Stomach (tissue), 4 donors: ENCODE results near the gene FGFR2.

Experiments
- CTCF ChIP-seq, 7 experiments: fragments of 450-650 bp in 4 of 7; fragments of 200-600 bp in 3 of 7; sonication (generic) in 3 of 7; IDR thresholded peaks; one replicate each; pipeline ENCODE4 v1.5.1; 2016 to 2019; ENCODE audit warnings: antibody characterized with exemption in 7 of 7, control low read depth in 2 of 7, mild to moderate bottlenecking in 1 of 7
- EP300 ChIP-seq: sonication (generic); formaldehyde crosslinking; IDR thresholded peaks from one replicate; pipeline ENCODE4 v1.6.1; 2017; ENCODE audit warnings: antibody characterized with exemption
- POLR2A ChIP-seq, 4 donors: fragments of 450-650 bp; IDR thresholded peaks; one replicate each; pipeline ENCODE4 v1.6.1; 2016; ENCODE audit warnings: antibody characterized with exemption in 4 of 4, control low read depth in 2 of 4, mild to moderate bottlenecking in 1 of 4, moderate library complexity in 1 of 4

GRCh38 chr10:121490871-121491519 lies 107.2 kb downstream of the FGFR2 start:
- TF ChIP-seq CTCF (IDR thresholded peaks at IDR 0.05) (no peak), POLR2A (IDR thresholded peaks at IDR 0.05) (no peak), EP300 (no peak)
